NCI-H1092 (cell line): Measurements from ENCODE around the gene IRF1.

Source experiments
- DNase-seq: peaks from one replicate; lab custom pipeline; 2025; lab: John Stamatoyannopoulos, UW

The IRF1 gene

DNA sequence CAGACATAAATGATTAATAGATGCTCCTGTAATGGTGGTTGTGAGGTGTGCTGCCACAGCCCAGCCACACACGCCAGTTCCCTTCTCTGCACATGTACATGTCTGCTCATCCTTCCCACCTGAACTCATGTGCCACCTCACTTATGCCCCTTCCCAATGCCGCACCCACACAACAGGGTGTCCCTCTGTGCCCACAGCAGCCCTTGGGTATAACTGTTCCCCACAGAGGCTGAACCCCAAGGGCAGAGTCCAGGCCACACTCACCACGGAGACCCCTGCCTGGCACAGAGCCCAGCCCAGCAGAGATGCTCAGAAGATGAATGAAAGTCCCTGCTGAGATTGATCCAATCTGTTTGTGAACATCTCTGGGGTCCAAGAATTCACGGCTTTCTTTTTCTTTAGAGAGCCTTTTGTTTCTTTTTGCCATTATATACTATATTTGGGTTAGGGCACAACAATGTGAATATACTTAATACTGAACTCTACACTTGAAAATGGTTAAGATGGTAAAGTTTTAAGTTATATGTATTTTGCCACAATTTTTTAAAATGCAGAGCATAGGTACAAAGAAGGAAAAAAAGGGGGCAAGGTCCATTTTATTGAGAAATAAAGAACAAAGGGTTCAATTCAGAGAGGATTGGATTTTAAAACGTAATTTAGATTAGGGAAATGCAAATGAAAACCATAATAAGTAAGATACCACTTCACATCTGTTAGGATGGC lies 29.6 kb downstream of the IRF1 start:
- DNase-seq, result no peak

DNA sequence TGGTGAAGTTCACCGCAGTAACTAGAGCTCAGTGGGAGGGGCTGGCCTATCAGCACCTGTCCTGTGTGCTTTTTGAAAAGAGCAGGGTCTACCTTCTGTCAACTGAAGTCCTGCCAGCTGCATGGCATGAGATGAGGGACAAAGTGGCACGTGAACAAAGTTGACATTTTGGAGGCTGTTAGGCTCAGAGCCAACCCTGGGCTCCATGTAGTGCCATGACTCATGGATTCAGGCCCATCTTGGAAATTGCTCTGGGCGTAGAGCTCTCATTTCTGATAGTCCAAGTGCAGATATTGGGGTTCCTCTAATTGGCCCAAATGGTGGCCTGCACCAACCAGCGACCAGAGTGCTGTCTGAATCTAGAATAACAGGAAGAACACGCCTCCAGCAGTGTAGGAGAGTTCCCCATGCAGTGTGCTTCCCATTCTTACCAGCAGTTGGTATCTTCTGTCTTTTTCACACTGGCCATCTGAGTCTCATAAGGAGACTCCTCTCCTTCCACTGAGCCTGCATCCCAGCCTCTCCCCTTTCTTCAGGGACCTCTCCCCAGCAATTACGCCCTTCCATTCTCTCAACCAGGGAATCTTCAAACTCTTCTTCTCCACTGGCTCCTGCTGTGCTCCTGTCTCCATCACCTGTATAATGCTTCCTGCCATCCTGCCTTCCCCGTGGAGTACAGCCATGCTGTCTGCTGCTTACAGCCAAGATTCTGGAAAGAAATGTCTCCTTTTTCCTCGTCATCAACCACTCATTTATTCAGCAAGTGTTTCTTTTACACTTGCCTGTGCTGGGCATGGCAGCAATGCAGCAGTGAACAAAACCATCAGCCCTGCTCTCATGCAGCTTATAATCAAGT lies 30.4 kb downstream of the IRF1 start:
- DNase-seq, result no peak

DNA sequence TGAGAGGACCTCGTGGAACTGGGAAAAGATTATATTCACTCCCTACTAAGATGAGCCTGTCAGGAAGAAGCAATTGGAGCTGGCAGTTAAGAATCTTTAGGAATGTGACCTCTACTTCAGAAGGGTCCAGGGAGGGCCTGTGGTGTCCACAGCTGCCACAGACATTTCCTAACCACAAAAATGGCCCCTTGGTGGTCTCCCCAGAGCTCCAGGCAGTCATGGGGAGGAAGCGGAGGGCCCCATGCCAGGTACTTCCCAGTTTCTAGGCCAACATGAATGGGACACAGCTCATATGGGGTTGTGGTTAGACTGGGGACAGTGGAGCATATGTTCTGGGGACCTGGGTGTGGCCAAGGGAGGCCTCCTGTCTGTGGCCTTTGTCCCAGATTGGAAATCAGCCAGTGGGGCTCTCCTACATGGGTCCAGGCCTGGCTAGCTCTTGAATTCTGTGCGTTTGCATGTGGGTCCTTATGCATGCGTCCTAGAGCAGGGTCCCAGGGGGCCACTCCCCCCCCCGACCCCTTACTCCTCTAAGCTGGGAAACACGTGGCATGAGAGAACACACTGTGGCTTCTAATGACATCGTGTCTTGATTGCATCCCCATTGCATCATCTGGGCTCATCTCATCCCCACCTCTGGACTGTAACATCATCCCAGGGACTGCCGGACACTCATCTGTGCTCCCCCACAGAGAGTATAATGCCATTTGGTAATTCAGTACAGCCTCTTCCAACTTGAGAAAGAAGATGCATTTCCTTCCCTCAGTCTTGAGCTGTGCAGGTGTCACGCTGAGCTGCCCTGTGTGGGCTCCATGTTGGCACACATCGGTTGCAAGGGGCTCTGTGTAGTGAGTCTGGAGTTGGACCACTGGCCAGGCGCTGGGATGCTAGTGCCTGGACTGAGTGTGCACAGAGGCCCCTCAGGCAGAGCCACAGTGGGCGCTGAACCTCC lies 31.3 kb downstream of the IRF1 start:
- DNase-seq, result no peak

DNA sequence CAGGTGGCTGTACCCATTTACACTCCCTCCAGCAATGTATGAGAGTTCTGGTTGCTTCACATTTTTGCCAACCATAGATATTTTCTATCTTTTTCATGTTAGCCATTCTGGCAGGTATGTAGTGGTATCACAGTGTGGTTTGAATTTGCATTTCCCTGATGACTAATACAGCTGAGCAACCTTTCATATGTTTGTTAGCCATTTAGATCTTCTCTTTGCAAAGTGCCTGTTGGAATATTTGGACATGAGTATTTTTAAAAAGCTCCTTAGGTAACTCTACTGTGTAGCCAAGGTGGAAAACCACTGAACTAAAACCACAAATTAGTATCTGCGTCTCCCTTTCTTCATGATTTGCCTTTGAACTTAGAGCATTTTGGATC lies 31.9 kb downstream of the IRF1 start:
- DNase-seq, result no peak

DNA sequence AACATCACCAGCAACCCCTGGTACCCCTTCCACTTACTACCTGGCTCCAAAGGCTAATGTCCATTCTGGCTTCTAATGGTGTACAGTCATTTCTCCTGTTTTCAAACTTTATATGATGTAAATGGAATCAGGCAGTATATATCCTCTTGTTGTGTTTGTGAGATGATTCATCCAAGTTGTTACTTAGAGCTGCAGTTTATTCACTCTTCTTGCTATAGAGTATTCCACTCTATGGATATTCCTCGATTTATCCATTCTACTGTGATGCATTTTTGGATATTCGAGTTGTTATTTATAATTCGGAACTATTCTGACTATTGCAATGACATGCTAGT lies 32.4 kb downstream of the IRF1 start:
- DNase-seq, result no peak

DNA sequence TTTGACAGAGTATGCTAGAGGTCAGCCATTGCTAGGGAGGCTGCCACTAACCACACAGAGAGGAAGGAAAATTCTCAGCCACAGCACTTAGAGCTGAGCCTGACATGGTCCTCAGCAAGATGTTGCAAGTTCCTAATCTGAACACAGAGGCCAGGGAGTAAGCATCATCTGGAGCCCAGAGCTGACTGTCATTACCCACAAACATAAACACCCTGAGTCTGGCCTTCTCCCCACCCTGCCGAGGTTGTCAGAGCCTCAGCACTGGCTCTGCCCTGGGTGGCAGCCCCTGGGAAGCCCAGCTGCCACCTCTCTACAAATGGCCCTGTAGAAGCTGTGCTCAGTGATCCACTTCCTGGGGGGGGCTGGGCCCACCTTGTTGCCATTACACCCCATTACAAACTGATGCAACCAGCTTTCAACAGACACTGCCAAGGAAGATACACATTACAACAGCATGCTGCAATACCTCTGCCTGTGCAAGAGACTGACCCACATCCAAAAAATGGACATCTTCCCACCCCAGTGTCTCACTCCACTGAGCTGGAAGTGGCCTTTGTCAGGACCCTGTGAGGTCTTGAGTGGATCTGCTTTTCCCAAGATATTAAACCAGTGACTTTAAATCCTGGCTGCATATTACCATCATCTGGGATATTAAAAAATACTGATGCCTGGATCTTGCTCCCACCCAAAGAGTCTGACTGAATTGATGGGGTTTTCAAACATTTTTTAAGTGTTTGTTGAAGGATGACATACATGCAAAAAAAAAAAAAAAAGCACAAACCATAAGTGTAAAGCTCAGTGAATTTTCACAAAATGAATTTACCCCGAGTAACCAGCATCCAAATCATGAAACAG lies 33.0 kb downstream of the IRF1 start:
- no peak for DNase-seq

DNA sequence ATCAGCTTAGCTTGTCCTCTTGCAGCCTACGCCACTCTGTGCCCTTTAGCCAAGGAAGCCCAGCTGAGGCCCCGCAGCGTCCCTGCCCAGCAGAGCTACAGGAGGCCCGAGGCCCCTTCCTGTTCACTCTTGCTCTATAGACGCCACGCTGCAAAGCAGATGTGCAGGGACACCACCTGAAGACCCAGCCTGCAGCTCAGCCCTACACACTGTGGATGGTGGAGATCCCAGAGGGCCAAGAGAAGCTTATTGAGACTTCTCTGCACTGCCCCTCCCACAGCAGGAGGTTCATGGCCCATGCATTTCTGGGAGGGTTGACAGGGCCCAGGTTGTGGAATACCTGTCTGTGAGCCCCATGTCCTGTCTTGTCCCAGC lies 33.6 kb downstream of the IRF1 start:
- no peak for DNase-seq

DNA sequence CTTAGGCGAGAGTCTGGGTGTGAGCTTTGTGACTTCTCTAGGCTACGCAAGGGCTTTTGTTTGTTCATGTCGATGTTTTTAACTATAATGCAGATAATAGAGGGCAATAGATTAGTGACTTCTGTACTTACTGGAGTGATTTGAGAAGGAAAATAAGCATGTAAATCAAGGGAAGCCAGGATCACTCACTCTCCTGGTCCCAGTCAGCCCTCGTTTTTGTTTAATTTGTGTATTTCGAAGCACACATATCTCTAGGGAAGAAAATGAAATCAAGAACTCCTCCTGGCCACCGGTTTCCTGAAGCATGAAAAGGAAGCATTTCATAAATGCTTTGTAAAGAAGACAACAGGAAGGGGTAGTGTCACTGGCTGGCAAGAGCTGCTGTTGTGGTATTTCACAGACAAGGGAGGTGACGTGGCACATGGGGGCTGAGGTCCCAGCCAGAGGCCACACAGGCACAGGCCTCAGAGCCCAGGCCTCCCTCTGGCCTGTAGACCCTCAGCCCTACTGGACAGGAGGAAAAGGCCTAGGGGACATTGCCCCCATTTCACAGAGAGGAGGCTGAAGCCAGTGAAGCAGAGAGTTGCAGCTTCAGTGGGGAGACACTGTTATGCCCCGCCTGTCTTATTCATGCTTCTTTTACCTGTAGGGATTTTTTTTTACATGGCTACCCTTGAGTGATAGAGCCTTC lies 34.1 kb downstream of the IRF1 start:
- DNase-seq, result no peak

DNA sequence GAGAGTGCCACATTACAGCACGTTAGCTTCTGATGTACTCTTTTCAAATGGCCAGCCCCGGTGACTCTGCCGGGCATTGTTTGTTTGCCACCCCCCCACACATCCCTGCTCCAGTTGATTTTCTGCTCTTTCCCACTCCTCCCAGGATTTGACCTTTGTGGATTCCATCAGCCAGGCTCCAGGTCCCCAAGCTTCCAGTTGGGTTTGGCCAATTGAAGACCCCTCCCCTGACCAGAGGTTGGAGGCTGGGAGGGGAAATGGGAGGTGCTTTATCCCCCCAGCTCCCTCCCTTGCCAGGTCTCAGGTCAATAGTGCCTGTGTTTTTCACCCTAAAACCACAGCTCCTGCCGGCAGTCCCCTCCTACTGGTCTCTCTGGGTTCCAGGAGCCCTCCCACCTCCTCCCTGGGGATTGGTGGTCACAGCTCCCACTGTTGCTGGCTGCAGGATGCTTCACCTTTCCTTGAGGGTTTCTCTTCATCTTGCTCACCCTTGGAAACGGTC lies 34.9 kb downstream of the IRF1 start:
- no peak for DNase-seq

DNA sequence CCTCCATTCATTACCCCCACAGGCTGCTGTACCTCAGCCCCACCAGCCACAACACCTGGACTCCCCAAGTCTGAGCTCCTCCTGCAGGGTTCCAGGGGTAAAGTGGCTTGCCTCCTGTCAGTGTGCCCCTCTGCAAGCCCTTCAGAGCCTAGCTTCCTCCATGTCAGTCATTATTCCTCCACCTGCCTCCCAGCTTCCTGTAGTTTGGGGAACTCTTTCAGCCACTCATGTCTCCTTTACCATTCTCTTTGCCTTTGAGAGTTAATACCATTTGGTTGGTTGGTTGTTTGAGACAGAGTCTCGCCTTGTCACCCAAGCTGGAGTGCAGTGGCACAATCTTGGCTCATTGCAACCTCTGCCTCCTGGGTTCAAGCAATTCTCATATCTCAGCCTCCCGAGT lies 36.2 kb downstream of the IRF1 start:
- no peak for DNase-seq

DNA sequence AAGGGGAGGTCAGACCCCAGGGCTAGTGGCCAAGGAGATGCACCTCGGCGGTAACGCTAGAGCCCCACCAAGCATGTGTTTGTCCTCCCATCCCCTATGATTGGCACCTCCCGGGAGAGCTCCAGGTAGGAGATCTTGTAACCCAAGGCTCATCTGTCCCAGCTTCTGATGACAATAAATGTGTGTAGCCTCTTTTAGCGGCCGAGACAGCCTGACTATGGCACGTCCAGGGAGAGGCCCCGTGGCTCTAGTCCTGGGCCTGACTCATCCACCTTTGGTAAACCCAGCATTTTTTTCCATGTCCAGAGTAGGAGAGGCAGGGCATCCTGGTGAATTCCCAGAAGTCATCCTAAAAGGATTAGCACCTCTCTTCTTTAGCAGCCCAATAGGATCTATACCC lies 39.2 kb downstream of the IRF1 start:
- DNase-seq, result no peak

DNA sequence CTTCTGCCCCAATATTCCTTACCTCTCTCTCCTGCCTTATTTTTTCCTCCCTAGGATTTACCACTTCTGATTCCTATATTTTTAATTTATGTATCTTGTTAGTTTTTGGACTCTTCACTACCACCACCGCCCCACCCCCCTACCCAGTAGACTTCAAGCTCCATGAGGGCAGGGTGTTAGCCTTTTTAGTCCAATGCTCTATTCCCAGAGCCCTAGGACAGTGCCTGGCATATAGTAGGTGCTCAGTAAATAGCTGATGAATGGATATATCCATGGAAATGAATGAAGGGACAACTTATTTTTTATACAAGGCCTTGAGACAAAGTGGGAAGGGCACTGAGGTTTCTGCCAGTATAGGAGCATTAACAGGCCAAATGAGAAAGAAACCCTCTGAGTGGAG lies 41.5 kb downstream of the IRF1 start:
- no peak for DNase-seq

DNA sequence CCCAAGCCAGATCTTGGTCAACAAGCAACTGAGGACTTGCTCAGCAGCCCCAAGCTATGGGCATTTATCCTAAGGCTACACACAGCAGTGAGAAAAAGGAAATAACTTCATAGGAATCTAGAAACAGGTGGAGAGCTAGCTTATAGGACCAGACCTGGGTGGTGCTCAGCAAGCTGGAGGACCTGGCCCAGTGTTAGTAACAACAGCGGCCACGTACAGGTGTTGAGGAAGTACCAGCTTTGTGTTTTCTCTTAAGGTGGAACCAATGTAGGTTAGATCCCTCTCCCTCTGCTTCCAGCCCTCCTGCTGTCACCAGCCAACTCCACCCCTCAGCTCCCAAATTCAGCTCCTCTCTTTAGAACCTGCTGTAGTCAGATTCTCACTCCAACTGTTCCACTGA lies 43.4 kb downstream of the IRF1 start:
- DNase-seq, result no peak

DNA sequence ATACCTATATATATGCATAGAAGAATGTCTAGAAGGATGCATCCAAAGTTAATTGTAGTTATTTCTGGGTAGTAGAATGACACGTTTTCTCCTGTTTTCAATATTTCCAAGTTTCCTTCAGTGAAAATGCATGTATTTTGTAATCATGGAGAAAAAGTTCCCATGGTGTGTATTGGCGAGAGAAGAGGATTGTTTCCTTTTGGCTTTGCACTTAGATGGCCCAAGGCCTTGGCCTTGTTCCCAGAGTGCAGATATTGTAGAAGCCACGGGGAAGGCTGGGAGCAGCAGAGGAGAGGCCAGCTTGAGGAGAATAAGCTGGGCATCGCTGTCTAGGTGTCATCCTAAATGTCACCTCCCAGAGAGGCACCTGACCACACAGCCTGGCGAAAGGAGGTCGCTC lies 44.0 kb downstream of the IRF1 start:
- DNase-seq, result no peak

DNA sequence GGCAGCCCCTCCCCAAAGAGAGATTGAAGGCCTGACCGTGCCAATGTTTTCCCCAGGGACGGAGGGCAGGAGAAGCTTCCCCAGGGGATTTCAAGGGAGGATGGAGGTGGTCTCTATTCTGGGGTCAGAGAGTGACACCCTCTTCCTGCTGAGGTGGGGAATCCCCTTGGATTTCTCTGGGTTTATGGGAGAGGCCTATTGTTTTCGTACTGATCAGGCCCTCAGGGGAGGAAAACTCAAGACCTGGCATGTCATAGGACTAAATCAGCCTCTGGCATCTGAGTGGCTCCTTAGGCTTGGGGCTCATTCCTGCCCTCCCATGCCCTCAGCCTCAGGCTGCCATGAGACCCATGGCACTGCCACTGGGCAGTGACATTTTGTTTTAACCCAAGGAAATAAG lies 44.6 kb downstream of the IRF1 start:
- no peak for DNase-seq

DNA sequence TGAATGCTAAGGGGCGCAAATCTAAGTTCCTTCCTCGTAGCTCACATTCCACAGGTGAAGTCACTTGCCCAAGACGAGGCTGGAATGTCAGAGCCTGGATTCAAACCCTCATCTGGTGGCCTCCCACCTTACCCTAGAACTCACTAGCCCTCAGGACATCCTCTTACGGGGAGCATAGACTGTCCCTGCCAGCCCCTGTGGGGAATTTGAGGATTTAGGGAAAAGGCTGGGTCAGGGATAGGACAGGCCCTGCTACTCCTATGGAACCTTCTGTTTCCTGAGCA lies 45.0 kb downstream of the IRF1 start:
- DNase-seq, result no peak

DNA sequence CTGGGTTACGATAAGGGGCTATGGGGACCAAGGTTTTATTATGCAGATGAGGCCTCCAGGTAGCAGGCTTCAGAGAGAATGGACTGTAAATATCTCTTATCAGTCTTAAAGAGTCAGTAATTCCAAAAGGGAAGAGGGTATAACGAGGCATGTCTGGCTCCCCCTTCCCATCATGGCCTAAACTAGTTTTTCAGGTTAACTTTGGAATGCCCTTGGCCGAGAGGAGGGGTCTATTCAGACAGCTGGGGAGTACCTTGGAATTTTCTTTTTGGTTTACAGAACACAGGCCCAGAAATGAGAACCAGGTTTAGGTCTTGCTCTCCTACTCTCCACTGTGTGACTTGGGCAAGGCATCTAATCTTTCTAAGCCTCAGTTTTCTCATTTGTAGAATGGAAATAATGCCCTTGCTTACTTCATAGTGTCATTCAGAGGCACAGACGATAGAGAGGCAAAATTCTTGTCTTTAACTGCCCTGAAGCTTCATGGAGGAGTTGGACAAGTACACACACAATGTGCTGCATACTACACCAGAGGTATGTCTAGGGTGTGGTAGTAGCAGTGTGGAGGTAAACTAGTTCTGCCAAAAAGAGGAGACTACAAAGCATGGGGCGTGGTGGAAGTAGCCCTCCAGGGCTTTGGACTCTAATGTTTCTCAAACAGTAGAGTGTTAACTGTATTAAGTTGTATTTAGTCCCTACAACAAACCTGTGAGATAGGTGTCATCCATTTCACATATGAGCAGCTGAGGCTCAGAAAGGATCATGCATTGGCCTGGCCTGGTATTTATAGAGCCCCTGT lies 45.5 kb downstream of the IRF1 start:
- DNase-seq, result no peak

DNA sequence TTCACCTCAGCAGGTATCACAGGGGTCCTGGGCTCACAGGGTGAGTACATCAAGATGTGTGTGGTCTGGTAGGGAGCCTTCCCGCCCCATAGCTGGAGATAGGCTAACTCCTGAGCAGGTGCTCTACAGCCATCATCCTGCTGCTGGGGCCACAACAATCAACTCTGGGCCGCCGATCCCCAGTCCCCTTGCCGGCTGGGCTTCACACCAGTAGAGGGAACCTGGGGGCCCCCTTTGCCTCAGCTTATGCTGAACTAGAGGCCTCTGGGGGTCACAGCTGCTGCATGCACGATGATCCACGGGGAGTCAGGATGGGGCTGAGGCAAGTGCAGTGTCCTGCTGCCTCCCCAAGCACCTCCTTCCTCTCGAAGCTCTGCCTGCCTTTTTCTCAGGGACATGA lies 46.5 kb downstream of the IRF1 start:
- DNase-seq, result no peak

DNA sequence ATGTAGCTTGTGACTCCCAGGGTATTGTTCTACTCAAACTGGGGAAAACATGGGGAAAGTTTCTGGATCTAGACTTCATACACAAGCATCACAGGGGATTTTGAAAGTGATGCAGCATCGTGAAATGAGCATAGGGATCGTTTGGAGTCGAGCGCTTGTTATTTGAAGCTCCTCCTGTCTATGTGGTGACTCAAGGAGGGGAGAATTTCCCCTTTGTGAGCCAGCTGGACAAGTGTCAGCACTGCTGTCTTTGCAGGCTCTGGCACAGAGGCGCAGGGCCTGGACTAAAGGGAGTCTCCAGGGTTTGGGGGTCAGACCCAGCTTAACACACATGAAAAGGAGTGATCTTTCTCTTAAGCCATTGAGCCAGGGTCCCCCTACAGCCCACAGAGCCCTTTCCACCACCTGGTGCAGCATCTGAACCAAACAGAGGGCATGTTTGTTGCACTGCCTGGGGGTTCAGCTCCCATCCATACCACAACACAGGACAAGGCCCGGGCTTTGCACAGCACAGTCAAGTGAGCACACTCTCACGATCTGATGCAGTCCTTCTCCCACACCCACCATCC lies 51.0 kb downstream of the IRF1 start:
- no peak for DNase-seq

DNA sequence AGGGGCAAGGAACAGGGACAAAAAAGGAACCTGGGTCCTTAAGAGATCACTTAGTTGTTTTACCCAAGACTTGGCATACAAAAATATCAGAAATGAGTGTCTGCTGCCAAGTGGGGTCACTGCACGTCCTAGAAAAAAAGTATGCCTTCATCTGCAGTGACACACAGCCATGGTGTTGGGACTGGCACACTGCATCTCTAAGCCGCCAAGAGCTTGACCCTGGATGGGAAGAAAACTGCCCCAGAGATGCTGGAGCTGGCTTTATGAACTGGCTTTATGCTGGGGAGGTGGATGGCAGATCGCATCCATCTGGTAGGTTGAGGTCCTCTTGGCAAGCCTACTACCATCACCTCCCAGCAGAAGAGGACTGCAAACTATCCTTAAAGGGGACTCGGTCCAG lies 51.7 kb downstream of the IRF1 start:
- no peak for DNase-seq
